HG02870 (cell line): ENCODE results near the gene ANK2.

Experiments used
- ATAC-seq: cut with Tn5 transposase; IDR thresholded peaks from one replicate; pipeline ENCODE4 v1.9.1; 2021; ENCODE audit warnings: mild to moderate bottlenecking, moderate library complexity; ENCODE audit not compliant: unreplicated experiment

The ANK2 gene

DNA sequence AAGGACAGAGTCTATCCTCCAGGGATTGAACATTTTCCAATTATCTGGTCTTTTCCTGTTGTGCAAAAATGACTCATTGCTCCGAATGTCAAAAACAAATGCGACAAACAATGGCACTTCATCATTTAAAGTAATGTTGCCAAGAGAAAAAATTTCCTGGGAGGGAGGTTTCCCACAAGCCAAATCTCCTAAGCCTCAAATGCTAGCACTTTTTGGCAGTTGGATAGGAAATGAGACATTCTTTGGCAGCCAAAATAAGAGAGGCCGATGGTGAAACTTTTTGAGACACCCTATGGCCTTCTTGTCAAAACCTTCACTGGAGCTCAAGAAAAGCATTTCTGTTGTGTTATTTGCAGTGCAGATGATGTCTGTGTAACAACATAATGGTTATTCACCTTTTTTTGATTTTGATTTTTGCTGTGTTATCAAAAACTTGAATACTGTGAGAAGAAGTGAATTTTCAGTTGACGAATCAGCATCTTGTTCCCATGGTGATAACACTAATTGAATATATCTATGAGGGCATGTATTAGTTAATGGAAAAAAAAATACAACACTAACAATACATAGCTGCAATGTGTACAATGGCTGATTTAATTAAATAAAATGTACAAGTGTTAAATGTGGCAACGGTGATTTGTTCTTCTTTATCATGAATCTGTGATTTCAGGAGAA is 333.8 kb downstream of the ANK2 start:
- no peak for ATAC-seq

DNA sequence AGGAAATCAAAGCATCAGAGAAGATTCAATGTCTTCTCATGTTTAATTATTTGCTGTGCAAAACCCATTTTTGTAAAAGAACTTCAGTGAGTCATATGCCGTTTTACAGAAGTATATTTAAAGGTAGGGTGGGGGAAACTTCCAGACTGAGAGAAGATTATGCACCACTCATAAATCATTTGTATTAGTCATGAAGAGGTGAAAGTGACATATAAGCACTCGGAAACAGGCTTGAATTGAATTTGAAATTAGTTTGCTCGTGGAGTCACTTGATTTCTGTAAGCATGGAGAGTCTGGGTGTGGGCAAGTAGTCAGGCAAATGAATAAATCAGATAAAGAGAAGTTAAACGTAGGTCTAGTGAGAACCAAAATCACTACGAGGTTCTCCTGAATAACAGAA is 335.1 kb downstream of the ANK2 start:
- no peak for ATAC-seq

DNA sequence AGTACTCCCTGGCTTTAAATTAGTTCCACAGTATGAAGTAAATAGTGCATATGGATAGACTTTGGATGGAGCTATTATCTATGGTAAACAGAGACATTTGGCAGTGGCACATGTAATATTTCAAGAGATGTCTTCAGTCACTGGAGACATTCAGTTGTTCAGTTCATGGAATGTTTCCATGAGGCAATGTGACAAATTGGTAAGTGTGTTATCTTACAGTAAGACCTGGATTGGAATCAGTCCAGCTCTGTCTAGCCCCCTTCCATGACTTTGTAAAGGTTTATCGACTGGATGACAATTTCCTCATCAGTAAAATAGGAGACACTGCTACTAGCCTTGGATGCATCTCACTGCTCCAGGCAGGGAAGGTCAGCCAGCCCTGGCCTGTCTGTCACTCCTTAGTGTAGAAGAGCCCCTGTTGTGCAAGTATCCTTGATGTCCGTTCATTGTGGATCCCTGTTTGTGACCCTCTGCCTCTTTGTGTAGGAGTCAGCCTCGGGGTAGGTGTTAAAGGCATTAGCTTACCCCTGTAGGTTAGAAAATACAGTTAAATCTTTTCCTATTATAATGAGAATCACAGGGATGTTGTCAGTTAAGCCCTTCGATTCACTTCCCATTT is 335.9 kb downstream of the ANK2 start:
- ATAC-seq = no peak

DNA sequence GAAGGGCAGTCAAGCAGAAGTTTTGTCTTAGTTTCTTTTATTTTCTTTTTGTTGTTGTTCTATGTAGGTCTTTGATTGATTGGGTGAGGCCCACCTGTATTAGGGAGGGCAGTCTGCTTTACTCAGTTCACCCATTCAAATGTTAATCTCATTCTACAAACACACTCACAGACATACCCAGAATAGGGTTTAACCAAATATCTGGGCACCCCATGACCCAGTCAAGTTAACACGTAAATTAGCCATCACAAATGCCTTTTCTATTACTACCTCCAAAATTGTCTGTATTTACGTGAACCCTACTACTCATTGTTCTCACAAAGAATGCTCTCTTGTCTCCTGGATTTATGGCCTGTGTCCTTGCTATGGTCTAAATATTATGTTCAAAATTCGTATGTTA is 339.7 kb downstream of the ANK2 start:
- ATAC-seq = no peak

DNA sequence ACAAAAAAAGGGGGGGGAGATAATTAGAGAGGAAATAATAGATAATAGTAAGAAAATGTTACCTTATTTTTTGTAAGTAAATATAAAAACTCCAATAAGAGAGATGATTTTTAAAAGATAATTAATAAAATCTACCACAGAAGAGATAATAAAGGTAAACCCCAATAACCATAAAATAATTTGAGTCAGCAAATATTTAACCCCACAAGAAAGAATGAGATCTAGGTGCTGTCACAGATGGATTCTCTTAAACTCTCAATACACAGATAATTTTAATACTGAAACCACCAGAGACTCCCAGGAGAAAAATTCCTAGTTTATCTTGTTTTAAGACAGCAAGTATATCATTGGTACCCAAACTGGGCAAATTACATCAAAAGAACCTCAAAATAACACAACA is 341.4 kb downstream of the ANK2 start:
- no peak for ATAC-seq

DNA sequence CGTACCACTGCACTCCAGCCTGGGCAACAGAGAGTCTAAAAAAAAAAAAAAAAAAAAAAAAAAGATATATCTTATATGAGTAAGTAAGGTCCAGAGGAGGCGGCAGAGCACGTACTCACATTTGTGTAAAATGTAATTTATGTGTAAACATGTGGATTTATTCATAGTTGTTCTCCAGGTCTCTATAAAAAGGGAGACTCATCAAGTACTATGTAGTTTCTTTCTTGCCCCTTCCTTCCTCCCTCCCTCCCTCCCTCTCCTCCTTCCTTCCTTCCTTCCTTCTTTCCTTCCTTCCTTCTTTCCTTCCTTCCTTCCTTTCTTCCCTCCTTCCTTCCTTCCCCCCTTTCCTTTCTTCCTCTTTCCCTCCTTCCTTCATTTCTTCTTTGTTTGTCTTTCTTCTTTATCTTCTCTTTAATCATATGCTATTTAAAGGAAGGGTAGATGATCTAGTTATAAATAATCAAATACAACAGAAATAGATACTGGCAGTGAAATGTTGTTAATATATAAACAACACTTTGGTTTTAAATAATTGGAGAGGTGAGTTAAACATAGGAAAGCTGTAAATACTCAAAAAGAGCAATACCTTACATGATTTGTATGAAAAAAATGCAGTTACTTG is 344.8 kb downstream of the ANK2 start:
- ATAC-seq = no peak

DNA sequence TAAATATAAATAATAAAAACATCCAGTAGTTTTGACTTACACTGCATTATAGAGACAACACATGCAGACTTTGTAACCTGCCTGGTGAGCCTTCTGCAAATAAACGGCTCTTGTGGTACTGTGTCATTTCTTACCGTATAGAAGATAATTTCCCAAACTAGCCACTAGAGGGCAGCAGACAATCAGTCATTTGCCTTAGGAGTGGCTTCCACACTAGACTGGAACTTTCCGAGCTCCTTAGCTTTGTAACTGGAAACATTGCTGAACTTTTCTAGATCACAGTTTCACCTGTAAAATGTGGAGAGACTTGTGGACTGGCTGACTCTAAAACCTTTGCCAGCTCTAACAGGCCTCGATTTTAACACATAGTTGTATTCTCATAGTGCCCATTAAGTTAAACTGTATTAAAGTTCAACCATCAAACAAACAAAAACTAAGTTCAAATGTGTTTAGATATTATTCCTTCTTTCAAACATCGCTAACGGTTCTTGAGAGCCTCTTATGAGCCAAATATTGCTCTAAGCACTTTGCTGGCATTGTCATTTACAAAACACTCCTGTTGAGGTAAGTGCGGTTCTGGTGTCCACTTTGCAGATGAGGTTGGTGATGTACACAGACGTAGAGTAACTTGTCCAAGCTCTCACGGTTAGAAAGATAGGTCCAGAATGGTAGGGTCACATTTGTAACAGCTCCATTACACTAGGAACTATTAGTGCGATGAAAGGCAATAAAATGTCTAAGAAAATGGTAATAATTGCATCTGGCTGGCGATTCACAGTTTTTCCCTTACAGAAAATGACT is 345.5 kb downstream of the ANK2 start:
- peak; percentile 93 for ATAC-seq

DNA sequence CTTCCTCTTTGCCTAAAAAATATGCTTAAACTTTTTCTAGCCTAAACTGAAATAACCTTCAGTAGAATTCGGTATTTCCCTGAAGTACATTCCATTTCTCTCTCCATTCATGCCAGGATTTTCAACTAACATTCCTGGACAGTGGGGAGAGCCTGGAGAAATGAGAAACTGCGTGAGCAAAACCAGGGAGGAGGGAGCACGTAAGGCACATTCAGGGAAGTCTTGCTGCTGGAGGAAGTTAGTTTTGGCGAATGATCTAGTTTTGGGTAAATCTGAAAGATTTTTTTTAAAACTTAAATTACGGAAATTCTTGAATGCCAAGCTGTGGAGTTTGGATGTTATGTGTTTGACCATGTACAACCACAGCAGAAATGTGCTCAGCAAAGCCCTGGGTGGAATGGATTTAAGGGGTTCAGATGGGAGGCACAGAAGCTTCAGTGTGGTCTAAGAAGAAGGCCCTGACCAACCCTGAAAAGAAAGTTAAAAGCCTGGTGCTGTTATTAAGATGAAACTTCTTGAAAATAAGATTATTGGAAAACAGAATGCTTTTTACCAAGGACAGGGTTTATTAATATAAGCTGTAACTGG is 347.8 kb downstream of the ANK2 start:
- no peak for ATAC-seq

DNA sequence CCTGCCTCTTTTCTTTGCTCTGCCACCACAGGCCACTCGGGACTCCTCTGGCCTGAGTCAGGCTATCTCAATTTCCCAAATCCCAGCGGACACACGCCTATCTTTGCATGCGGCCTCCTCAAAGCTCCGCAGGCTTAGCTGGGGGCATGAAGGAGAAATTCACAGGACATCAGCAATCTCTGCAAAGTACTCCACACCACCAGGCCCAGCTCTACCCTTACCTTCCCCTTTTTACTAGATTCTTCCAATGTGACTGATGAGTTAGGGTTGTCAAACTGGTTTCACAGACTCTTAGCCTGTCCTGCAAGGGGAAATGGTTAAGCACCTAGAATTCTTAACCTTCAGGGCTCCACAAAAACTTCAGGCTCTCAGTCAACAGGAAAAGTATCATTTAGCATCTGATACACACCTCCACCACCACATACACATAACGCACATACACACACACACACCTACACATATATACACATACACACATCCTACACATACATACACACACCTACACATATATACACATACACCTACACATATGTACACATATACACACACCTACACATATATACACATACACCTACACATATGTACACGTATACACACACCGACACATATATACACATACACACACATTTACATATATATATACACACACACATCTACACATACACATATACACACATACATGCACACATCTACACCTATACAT is 349.1 kb downstream of the ANK2 start:
- ATAC-seq = no peak

DNA sequence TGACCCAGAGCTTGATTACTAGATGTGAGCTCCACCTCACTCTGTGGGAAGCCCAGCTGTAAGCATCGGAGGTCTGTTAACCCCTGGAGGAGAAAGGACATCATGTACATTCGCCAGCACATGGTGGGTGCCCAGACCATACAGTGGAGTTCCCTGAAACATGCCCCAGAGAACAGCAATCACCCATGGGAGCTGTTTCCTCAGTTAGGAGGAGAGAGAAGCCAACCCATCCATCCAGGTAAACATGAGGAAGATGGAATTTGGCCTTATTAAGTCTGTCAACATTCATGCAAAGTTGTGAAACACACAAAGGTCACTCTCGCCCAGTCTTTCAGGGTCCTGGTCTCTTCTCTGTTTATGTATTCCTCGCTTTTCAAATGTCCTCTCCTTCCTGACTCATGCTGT is 354.7 kb downstream of the ANK2 start:
- no peak for ATAC-seq

DNA sequence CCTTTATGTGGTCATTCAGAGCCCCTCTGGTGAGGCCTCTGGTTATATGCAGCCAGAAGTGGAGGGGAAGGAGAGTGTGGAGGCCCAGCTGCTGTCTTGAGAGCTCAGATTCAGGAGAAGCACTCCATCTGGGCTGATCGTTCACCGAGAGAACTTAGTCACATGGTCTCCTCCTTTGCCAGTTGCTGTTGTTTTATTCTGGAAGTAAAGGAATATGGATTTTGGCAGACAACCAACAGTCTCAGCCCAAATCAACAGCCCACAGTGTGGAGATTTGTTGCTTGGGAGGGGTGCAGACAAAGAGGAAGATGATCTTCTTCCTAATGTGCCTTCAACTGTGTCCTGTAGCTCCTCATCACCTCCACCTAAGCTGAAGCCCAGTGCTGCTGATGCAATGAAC is 355.4 kb downstream of the ANK2 start:
- ATAC-seq = no peak

DNA sequence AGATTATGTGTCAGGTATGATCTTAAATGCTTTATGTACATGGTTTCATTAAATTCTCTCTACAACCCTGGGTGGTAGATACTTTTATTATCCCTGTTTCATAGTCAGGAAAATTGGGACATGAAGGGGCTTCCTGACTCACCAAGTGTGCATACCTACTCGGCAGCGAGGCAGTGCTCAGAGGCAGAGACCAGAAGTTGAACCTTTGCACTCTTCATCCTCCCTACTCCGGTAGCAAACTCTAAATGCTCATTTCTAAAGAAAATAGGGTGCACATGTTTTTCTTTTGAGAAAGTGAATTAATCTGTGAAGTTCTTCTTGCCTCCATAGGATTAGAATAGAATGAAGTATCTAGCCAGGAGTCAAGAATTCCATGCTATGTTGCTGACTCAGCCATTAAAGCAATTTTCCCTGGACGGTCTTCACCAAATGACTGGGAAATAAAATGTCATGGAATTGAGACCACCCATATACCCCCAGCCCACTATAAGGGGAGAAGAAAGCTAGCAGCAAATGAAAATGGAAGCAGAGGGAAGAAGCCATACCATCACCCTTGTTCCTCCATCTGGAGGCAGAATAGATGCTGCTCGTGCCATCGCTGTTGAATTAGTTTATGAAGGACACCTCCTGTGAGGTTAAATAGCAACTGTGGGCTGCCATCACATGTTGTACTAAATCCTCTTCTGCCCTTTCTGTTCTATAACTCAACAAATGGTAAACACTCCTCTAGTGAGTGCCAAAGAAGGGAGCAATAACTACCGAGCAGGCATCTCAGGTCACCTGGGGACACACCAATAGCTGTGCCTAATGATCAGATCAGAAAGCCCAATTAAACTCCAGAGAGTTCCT is 356.6 kb downstream of the ANK2 start:
- ATAC-seq = no peak

DNA sequence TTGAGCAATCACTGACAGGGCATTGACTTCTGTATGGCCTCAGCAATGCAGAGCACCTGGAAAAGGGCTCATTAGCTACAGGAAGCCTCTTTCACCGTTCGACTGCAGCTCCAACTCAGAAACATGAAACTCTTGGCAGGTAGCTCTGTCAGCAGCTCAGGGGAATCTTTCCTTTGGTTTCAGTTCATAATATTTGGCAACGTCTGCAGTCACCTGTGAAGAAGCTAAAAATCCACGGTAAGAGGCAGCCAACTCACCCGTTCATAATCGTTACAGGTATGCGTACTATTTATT is 357.2 kb downstream of the ANK2 start:
- no peak for ATAC-seq

DNA sequence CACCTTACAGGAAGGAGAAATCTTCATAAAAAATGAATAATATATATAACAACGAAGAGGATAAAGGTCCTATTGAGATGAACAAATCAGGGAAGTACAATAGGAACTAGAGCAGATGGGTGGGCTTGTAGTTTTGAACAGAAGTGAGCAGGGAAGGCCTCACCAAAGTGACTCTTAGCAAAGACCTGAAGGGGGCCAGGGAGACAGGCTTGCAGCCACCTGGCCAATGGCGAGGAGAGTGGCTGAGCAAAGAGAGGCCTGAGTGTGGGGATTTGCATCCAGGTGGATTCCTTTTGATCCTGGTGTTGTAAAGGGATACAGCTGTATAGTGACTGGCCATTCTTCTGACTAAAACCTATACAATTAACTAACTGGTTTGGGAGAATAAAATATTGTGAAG is 358.0 kb downstream of the ANK2 start:
- no peak for ATAC-seq

DNA sequence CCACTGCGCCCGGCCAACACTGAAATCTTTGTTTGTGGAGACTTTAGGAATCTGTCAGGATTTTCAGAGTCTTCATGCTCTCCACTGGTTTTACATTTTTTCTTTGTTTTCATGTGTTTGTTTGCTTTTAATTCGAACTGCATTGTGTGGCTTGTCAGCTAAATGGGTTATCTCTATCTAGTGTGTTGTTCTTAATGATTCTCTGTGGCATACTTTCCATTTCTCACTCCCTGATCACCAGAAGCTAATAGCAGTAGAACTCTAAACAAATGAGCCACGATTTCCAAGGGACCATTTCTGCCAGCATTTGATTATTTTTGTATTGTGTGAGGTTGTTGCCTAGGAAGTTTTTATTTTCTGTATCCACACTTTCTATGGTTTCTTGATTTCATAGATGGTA is 359.7 kb downstream of the ANK2 start:
- no peak for ATAC-seq

DNA sequence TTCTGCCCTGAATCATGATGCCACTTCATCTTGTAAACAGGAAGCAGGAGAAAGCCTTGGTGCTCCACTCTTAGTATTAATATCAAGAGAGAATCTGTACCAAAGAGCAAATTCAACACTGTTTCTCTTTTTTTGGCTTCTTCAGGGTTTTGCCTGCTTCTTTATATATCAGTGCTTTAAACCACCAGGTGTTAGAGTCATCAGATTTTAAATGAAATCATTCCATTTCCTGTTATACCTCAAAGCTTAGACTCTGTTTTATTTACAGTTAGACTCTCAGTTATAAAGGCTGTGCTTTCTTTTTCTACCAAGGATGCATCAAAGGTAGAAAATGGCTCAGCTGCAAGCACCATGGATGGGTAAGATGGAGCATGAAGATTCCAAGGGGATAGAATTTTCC is 361.2 kb downstream of the ANK2 start:
- ATAC-seq = no peak

DNA sequence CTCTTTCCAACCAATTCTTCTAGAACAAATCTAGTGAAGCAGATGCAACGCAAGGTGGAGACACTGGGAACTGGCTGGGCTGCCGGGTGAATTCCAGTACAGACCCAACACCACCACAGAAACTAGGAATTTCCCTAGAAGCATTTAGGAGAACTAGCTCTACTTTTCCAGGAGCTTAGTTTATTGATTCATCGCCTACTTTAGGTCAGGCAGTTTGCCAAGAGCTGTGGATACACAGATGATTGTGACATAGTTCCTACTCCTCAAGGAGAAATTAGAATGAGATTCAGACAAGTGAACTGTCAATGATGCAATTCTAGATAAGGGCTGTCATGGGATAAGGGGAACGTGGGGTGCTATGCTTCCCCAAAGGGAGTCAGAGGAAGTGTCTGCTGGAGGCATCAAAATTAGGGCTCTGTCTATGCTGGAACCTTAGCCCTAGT is 362.1 kb downstream of the ANK2 start:
- no peak for ATAC-seq

DNA sequence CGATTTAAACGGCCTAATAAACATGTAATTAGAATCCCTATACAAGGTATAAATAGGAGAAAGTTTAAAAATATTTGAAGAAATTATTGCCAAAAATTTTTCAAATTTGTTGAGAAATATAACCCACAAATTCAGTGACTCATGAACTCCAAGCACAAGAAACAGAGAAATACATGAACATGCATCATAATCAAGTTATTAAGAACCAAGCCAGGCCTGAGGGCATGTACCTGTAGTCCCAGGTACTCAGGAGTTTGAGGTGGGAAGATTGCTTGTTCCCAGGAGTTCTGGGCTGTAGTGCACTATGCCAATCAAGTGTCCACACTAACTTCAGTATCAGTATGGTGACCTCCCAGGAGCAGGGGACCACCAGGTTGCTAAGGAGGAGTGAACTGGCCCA is 370.2 kb downstream of the ANK2 start:
- no peak for ATAC-seq

DNA sequence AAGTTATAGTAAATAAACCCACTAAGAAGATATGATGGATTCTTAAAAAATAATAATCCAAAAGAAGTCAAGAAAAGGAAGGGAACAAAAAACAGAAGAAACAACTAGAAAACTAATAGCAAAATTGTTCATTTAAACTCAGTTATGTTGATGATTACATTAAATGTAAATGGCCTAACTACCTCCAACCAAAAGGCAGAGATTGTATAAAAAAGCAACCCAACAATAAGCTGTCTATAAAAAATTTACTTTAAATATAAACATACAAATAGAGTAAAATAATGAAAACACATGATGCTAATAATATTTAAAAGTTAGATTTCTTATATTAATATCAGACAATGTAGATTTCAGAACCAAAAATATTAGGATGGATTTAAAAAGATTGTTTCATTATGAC is 371.5 kb downstream of the ANK2 start:
- no peak for ATAC-seq

DNA sequence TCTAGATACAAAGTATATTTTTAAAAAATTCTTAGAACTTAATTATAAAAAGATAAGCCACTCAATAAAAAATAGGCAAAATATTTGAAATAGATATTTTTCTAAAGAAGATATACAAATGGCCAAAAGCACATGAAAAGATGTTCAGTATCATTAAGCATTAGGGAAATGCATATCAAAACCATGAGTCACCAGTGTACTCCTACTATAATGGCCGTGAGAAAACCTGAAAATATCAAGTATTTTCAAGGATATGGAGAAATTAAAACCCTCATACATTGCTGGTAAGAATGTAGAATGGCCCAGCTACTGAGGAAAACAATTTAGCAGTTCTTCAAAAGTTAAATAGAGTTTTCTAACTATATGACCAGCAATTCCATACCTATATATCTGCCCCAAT is 374.2 kb downstream of the ANK2 start:
- no peak for ATAC-seq
